Gastrocnemius medialis (tissue), 4 donors: ENCODE measurements around the gene SUMO3. TPM values are rescaled to one million over a fixed set of nuclear protein-coding genes. Genes with fewer than 3 reads are reported as not detected.

ENCODE experiments used
- ATAC-seq, 2 donors: fragments of 150-250 bp; one replicate each; pipeline ENCODE4 v1.9.1; 2016
- DNase-seq, 2 donors: peaks; one replicate each; pipeline ENCODE4 v3.0.0-alpha.2; 2019
- H3K27ac ChIP-seq, 4 donors: fragments of 200-600 bp; sonication (generic); 1 replicate in 1 of 4; 2 replicates in 3 of 4; pipeline ENCODE4 v1.5.1; 2016 to 2018; ENCODE audit warnings: mild to moderate bottlenecking in 2 of 4, moderate library complexity in 1 of 4
- H3K27me3 ChIP-seq, 3 donors: fragments of 200-600 bp; sonication (generic) in 2 of 3; 1 replicate in 1 of 3; 2 replicates in 2 of 3; pipeline versions ENCODE4 v1.5.1 to v1.6.0; 2016 to 2019; ENCODE audit warnings: mild to moderate bottlenecking in 1 of 3, moderate library complexity in 1 of 3
- H3K36me3 ChIP-seq, 2 donors: fragments of 200-600 bp; sonication (generic) in 1 of 2; one replicate each; pipeline ENCODE4 v1.5.1; 2017 to 2018
- H3K4me1 ChIP-seq, 2 donors: fragments of 200-600 bp; sonication (generic) in 1 of 2; one replicate each; pipeline ENCODE4 v1.5.1; 2016 to 2017; ENCODE audit warnings: mild to moderate bottlenecking in 2 of 2
- H3K4me3 ChIP-seq, 4 donors: fragments of 200-600 bp; sonication (generic) in 3 of 4; 1 replicate in 1 of 4; 2 replicates in 3 of 4; pipeline ENCODE4 v1.5.1; 2016 to 2019; ENCODE audit warnings: mild to moderate bottlenecking in 2 of 4
- H3K9me3 ChIP-seq, 3 donors: fragments of 200-600 bp; sonication (generic) in 2 of 3; 1 replicate in 1 of 3; 2 replicates in 2 of 3; pipeline ENCODE4 v1.5.1; 2016 to 2019
- POLR2A ChIP-seq, 2 donors: fragments of 450-650 bp; IDR thresholded peaks; one replicate each; pipeline ENCODE4 v1.6.1; 2017; ENCODE audit warnings: antibody characterized with exemption in 2 of 2, mild to moderate bottlenecking in 2 of 2, moderate library complexity in 2 of 2
- in situ Hi-C, 4 donors: fragments of 200-750 bp; cut with MboI; loops; one replicate each; pipeline versions ENCODE4 v1.15.0 to v1.8.0; 2017; ENCODE audit warnings: low sequenced_read_pairs in 4 of 4
- intact Hi-C: fragments of 100-400 bp; cut with DNase I; formaldehyde crosslinking; loops from one replicate; pipeline ENCODE4 v1.15.1; 2023; ENCODE audit warnings: low total_unique reads
- total RNA-seq, 4 donors: library from RNA; depleted of rRNA; stranded (reverse); fragments of >200 nt; gene quantifications; one replicate each; pipeline versions ENCODE4 v1.1.0 to v1.2.3, GENCODE V29; 2016
- TF ChIP-seq, protein P1 (sequence below), 5 experiments: fragments of 450-650 bp in 3 of 5; fragments of 200-600 bp in 2 of 5; sonication (generic) in 2 of 5; IDR thresholded peaks in 4 of 5; conservative IDR thresholded peaks in 1 of 5; 1 replicate in 4 of 5; 2 replicates in 1 of 5; pipeline ENCODE4 v1.5.1; 2016 to 2019; ENCODE audit warnings: antibody characterized with exemption in 5 of 5, mild to moderate bottlenecking in 3 of 5, moderate library complexity in 3 of 5

The SUMO3 gene
- total RNA-seq, 4 donors from 2014 or later = 49.0 to 85.9 (median 63.7) TPM

DNA sequence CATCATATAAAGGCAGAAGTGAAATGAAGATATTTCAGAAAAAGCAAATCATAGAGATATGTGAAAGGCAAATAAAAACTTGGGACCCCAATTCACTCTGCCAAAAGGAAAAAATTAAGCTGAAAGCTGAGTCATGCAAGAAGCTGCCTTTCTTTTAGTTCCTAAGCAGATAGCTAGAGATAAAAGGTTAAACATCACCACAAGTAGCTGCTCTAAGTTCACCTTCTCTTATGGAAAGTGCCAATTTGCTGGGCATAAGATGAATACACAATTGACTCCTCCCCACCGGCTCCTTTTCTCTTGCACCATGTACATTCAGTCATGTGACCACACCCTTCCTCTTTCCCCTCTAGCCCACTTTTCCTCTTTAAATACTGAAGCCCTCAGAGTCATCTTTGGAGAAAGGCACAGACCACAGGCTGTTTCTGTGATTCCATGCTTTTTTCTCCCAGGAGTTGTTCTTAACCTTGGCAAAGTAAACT is 5.4 kb upstream of the SUMO3 start:
- Histone ChIP-seq H3K27me3 (no peaks in the 10 kb centered on the region), H3K27ac (no peak overlapping the region), H3K4me3 (no peak overlapping the region), H3K4me1 (no peaks in the 10 kb centered on the region), H3K36me3 (no peaks in the 10 kb centered on the region), H3K9me3 (peaks cover 0 to 7% (median 3%) of the 10 kb centered on the region in 3 donors)
- intact Hi-C loops = no loop called here
- ATAC-seq (no peak), DNase-seq (no peak)
- no peak for TF ChIP-seq POLR2A (IDR thresholded peaks at IDR 0.05)
- TF ChIP-seq, protein P1, sequence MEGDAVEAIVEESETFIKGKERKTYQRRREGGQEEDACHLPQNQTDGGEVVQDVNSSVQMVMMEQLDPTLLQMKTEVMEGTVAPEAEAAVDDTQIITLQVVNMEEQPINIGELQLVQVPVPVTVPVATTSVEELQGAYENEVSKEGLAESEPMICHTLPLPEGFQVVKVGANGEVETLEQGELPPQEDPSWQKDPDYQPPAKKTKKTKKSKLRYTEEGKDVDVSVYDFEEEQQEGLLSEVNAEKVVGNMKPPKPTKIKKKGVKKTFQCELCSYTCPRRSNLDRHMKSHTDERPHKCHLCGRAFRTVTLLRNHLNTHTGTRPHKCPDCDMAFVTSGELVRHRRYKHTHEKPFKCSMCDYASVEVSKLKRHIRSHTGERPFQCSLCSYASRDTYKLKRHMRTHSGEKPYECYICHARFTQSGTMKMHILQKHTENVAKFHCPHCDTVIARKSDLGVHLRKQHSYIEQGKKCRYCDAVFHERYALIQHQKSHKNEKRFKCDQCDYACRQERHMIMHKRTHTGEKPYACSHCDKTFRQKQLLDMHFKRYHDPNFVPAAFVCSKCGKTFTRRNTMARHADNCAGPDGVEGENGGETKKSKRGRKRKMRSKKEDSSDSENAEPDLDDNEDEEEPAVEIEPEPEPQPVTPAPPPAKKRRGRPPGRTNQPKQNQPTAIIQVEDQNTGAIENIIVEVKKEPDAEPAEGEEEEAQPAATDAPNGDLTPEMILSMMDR (IDR thresholded peaks at IDR 0.05 in 4 of 5, conservative IDR thresholded peaks at IDR 0.05 in 1 of 5) = no peak
- in situ Hi-C loops = no loop called here

DNA sequence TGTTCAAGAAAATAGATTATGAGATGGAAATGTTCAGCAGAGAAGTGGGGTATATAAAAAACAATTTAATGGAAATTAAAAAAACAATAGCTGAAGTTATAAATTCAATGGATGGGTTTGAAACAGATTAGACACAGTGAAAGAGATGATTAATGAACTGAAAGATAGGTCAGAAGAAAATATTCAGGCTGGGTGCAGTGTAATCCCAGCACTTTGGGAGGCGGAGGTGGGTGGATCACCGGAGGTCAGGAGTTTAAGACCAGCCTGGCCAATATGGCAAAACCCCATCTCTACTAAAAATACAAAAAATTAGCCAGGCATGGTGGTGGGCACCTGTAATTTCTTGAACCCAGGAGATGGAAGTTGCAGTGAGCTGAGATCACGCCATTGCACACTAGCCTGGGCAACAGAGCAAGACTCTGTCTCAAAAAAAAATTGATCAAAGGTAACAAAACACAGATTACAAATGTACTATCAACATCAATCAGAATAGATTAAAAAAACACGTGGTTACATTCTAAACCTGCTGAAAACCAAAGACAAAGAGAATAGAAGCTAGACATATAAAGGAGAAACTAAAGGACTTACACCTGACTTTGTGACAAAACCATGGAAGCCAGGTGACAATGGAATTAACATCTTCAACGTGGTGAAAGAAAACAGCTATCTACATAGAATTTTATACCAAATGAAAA is 4.8 kb upstream of the SUMO3 start:
- Histone ChIP-seq H3K27ac (no peak overlapping the region), H3K36me3 (no peaks in the 10 kb centered on the region), H3K27me3 (no peaks in the 10 kb centered on the region), H3K9me3 (peaks cover 0 to 3% (median 3%) of the 10 kb centered on the region in 3 donors), H3K4me3 (no peak overlapping the region), H3K4me1 (no peaks in the 10 kb centered on the region)
- in situ Hi-C loops (no loop called here), intact Hi-C loops (no loop called here)
- TF ChIP-seq POLR2A (IDR thresholded peaks at IDR 0.05) = no peak
- TF ChIP-seq, protein P1 (IDR thresholded peaks at IDR 0.05 in 4 of 5, conservative IDR thresholded peaks at IDR 0.05 in 1 of 5) = no peak
- DNase-seq = no peak
- ATAC-seq = no peak

DNA sequence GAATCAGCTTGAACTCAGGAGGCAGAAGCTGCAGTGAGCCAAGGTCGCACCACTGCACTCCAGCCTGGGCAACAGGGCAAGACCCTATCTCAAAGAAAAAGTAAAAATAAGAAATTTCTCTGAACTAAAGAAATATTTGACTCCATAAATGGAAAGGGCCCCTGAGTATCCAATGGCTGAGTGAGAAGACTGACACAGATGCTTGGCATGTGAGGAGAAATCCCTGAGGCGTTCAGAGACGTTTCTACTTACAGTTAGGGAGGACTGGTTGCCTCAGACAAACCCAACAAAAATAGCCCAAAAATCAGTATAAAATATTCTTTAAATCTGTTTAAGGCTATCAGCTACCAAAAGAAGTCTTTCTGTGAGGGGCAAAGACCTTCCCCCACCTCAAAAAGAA is 3.0 kb upstream of the SUMO3 start:
- H3K4me3 ChIP-seq = no peak overlapping the region
- H3K4me1 ChIP-seq = peaks cover 8 to 15% of the 10 kb centered on the region in 2 donors
- intact Hi-C loops (no loop called here), in situ Hi-C loops (no loop called here)
- H3K27me3 ChIP-seq = no peaks in the 10 kb centered on the region
- H3K27ac ChIP-seq = no peak overlapping the region
- DNase-seq (no peak), ATAC-seq (no peak)
- TF ChIP-seq, protein P1 (IDR thresholded peaks at IDR 0.05 in 4 of 5, conservative IDR thresholded peaks at IDR 0.05 in 1 of 5) = no peak
- no peak for TF ChIP-seq POLR2A (IDR thresholded peaks at IDR 0.05)
- H3K9me3 ChIP-seq = peaks cover 0 to 3% (median 0%) of the 10 kb centered on the region in 3 donors
- no peaks in the 10 kb centered on the region for H3K36me3 ChIP-seq

DNA sequence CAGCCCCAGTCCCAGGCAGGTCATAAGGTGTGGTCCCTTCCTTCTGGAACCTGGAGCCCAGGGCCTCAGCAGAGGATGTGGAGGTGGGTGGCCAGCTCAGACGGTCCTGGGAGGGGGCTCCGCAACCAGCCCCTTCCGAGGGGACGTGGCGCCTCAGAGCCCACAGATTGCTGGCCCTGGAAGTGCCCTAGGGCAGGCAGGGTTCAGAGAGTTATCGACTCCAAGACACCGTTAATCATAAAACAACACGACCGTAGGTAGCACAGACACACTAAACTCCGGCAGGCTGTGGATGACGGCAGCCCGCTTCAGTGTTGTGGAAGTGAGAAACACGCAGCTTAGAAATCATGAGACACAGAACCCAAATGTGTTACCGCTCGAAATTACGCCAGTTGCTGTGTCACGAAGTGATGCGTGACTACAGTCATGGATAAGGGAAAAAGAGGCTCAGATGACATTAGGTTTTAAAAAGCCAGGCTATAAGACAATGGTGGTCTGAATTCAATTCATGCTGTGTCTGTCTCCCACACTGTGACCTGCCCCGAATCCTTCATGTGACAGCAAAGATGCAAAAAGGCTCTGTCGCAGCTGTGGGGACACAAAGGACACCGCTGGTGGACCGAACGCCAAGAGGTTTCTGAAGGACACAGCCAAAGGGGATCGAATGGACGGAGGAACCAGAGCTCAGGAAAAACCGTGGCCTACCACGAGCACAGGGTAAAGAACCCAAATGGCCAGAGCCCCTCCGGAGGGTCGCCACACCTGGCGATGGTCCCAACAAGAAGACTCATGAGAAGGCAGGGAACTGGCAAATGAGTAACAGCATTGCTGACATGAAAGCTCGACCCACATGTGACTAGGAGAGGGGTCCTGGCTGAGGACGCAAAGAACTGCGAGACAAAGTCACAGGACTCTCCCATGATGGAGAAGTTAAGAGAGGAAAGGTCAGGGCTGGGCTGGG is 1.7 kb upstream of the SUMO3 start:
- no peaks in the 10 kb centered on the region for H3K27me3 ChIP-seq
- H3K9me3 ChIP-seq = peaks cover 0 to 3% (median 0%) of the 10 kb centered on the region in 3 donors
- no peak for ATAC-seq
- no peak overlapping the region for H3K4me3 ChIP-seq
- H3K36me3 ChIP-seq = no peaks in the 10 kb centered on the region
- no peak for TF ChIP-seq POLR2A (IDR thresholded peaks at IDR 0.05)
- TF ChIP-seq, protein P1 (IDR thresholded peaks at IDR 0.05 in 4 of 5, conservative IDR thresholded peaks at IDR 0.05 in 1 of 5) = no peak
- intact Hi-C loops (loop anchor here (5.0 kb wide), 2 partner anchors 38 to 482 kb away; partner anchors contain the start of gene CFAP410), in situ Hi-C loops (no loop called here)
- peaks cover 9 to 22% of the 10 kb centered on the region in 2 donors for H3K4me1 ChIP-seq
- DNase-seq = no peak
- peak overlapping the region in 2 of 4 donors; percentile 11 to 91 for H3K27ac ChIP-seq
